ENCODE measurements around the gene KCNN1.

KCNN1 gene

GRCh38 chr19:18014197-18014596, 47.3 kb downstream of the KCNN1 start:
- Histone ChIP-seq H3K9me3 (ENCODE audit: insufficient read depth, low read depth, low read length) (no peaks in the 10 kb centered on the region), H2BK120ac (ENCODE audit: insufficient read depth, low read length, poor library complexity) (no peak overlapping the region), H3K14ac (ENCODE audit: low read length) (no peak overlapping the region), H3K18ac (ENCODE audit: low read length) (no peak overlapping the region), H3K27me3 (ENCODE audit: insufficient read depth, low read length) (no peaks in the 10 kb centered on the region), H4K12ac (ENCODE audit: low read depth, low read length) (no peak overlapping the region), H2AK5ac (ENCODE audit: low read length) (no peak overlapping the region), H3K36me3 (ENCODE audit: control insufficient read depth in 1 of 2, insufficient read depth in 2 of 2, low read length in 2 of 2) (peaks cover 0 to 6% of the 10 kb centered on the region in 2 experiments), H3K9ac (ENCODE audit: low read length) (no peak overlapping the region), H3K4me2 (ENCODE audit: low read length) (no peak overlapping the region), H3K27ac (ENCODE audit: low read depth, low read length) (no peak overlapping the region), H3K4me1 (ENCODE audit: control insufficient read depth in 1 of 2, insufficient read depth in 2 of 2, low read length in 2 of 2) (no peaks in the 10 kb centered on the region), H2AFZ (ENCODE audit: insufficient read depth, low read length, poor library complexity) (no peak overlapping the region), H3K4ac (ENCODE audit: low read depth, low read length) (no peak overlapping the region), H3K4me3 (ENCODE audit: low read depth, low read length) (no peak overlapping the region), H4K91ac (ENCODE audit: low read depth, low read length) (no peak overlapping the region), H4K8ac (ENCODE audit: low read depth, low read length) (no peak overlapping the region), H3K79me2 (ENCODE audit: control insufficient read depth, insufficient read depth, low read length, poor library complexity) (no peaks in the 10 kb centered on the region), H3K79me1 (ENCODE audit: low read length) (no peaks in the 10 kb centered on the region), H2BK5ac (ENCODE audit: low read depth, low read length, poor library complexity) (no peak overlapping the region), H2BK12ac (ENCODE audit: low read length) (no peak overlapping the region), H3K23ac (ENCODE audit: low read length) (no peak overlapping the region)
- DNase-seq: no peak
- no CpG with 5 or more reads among the region's 6 CpGs for WGBS (ENCODE audit: extremely low coverage, insufficient coverage, insufficient read length)

DNA sequence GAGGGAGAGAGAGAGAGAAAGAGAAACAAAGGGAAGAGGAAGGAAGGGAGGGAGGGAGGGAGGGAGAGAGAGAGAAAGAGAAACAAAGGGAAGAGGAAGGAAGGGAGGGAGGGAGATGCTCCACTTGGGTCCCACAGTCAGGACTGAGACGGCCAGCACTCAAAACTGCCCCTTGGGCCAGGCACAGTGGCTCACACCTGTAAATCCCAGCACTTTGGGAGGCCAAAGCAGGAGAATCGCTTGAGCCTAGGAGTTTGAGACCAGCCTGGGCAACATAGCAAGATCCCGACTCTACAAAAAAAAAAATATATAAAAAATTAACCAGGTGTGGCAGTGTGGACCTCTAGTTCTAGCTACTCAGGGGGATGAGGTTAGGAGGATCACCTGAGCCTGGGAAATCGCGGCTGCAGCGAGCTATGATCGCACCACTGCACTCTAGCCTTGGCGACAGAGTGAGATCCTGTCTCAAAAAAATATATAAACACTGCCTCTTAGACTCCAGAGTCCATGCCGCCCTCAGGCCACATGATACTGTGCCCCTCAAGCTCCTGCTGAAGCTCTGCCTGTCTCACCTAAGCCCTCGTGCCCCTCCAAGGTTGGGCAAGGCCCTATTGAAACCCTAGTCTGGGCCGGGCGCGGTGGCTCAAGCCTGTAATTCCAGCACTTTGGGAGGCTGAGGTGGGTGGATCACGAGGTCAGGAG, 49.5 kb downstream of the KCNN1 start:
- no peak overlapping the region for H2BK5ac ChIP-seq (ENCODE audit: low read depth, low read length, poor library complexity)
- H3K23ac ChIP-seq (ENCODE audit: low read length): no peak overlapping the region
- no peaks in the 10 kb centered on the region for H3K4me1 ChIP-seq (ENCODE audit: control insufficient read depth in 1 of 2, insufficient read depth in 2 of 2, low read length in 2 of 2)
- DNase-seq: no peak
- no peak overlapping the region for H4K91ac ChIP-seq (ENCODE audit: low read depth, low read length)
- no peak overlapping the region for H3K9ac ChIP-seq (ENCODE audit: low read length)
- peaks cover 3% of the 10 kb centered on the region for H3K9me3 ChIP-seq (ENCODE audit: insufficient read depth, low read depth, low read length)
- no peaks in the 10 kb centered on the region for H3K27me3 ChIP-seq (ENCODE audit: insufficient read depth, low read length)
- no peaks in the 10 kb centered on the region for H3K36me3 ChIP-seq (ENCODE audit: control insufficient read depth in 1 of 2, insufficient read depth in 2 of 2, low read length in 2 of 2)
- no peak overlapping the region for H4K8ac ChIP-seq (ENCODE audit: low read depth, low read length)
- no peak overlapping the region for H3K14ac ChIP-seq (ENCODE audit: low read length)
- no peak overlapping the region for H3K27ac ChIP-seq (ENCODE audit: low read depth, low read length)
- no peak overlapping the region for H2AK5ac ChIP-seq (ENCODE audit: low read length)
- no peak overlapping the region for H2BK12ac ChIP-seq (ENCODE audit: low read length)
- H3K4ac ChIP-seq (ENCODE audit: low read depth, low read length): no peak overlapping the region
- H3K79me1 ChIP-seq (ENCODE audit: low read length): no peaks in the 10 kb centered on the region
- no peak overlapping the region for H2AFZ ChIP-seq (ENCODE audit: insufficient read depth, low read length, poor library complexity)
- no peak overlapping the region for H4K12ac ChIP-seq (ENCODE audit: low read depth, low read length)
- H3K79me2 ChIP-seq (ENCODE audit: control insufficient read depth, insufficient read depth, low read length, poor library complexity): no peaks in the 10 kb centered on the region
- no peak overlapping the region for H3K18ac ChIP-seq (ENCODE audit: low read length)
- no peak overlapping the region for H3K4me3 ChIP-seq (ENCODE audit: low read depth, low read length)
- H2BK120ac ChIP-seq (ENCODE audit: insufficient read depth, low read length, poor library complexity): no peak overlapping the region
- no CpG with 5 or more reads among the region's 14 CpGs for WGBS (ENCODE audit: extremely low coverage, insufficient coverage, insufficient read length)
- H3K4me2 ChIP-seq (ENCODE audit: low read length): no peak overlapping the region

DNA sequence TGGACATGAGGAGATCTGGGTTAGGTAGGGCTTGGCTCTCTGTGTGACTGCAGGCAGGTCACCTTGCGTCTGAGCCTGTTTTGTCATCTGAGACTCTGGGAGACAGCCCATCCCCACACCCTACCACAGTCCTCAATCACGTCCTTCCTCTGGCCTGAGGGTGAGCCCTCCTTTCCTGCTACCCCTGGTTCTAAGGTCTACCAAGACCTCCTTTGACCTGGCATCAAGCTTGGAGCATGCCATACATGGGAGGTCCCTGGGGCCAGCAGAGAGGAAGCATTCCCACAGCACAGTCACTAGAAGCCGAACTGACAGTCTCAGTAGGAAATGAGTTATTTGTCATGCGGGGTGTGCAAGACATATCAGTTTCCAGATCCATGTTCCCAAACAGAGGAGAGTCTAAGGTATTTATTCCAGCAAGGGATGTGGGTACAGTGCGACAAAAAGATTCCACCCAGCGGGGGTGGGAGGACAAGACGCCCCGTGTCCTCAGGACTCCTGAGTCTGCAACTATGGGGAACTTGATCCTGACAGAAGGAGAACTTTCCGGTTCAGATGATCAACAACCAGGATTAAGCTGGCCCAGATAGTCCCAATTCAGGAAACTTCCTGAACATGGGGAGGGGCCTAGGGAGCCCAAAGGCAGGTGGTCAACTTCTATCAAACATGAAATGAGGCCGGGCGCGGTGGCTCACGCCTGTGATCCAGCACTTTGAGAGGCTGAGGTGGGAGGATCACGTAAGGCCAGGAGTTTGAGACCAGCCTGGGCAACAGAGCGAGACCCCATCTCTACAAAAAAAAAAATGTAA, 50.6 kb downstream of the KCNN1 start:
- Histone ChIP-seq H3K27ac (ENCODE audit: low read depth, low read length) (no peak overlapping the region), H4K12ac (ENCODE audit: low read depth, low read length) (no peak overlapping the region), H3K79me1 (ENCODE audit: low read length) (no peaks in the 10 kb centered on the region), H3K4me3 (ENCODE audit: low read depth, low read length) (no peak overlapping the region), H2BK12ac (ENCODE audit: low read length) (no peak overlapping the region), H2BK120ac (ENCODE audit: insufficient read depth, low read length, poor library complexity) (no peak overlapping the region), H3K4me1 (ENCODE audit: control insufficient read depth in 1 of 2, insufficient read depth in 2 of 2, low read length in 2 of 2) (no peaks in the 10 kb centered on the region), H2AFZ (ENCODE audit: insufficient read depth, low read length, poor library complexity) (no peak overlapping the region), H3K27me3 (ENCODE audit: insufficient read depth, low read length) (no peaks in the 10 kb centered on the region), H3K4ac (ENCODE audit: low read depth, low read length) (no peak overlapping the region), H3K79me2 (ENCODE audit: control insufficient read depth, insufficient read depth, low read length, poor library complexity) (no peaks in the 10 kb centered on the region), H3K4me2 (ENCODE audit: low read length) (no peak overlapping the region), H3K23ac (ENCODE audit: low read length) (no peak overlapping the region), H3K18ac (ENCODE audit: low read length) (no peak overlapping the region), H3K36me3 (ENCODE audit: control insufficient read depth in 1 of 2, insufficient read depth in 2 of 2, low read length in 2 of 2) (no peaks in the 10 kb centered on the region), H2AK5ac (ENCODE audit: low read length) (no peak overlapping the region), H3K9ac (ENCODE audit: low read length) (no peak overlapping the region), H3K14ac (ENCODE audit: low read length) (no peak overlapping the region), H3K9me3 (ENCODE audit: insufficient read depth, low read depth, low read length) (peaks cover 3% of the 10 kb centered on the region), H4K91ac (ENCODE audit: low read depth, low read length) (no peak overlapping the region), H4K8ac (ENCODE audit: low read depth, low read length) (no peak overlapping the region), H2BK5ac (ENCODE audit: low read depth, low read length, poor library complexity) (no peak overlapping the region)
- DNase-seq: no peak
- no CpG with 5 or more reads among the region's 15 CpGs for WGBS (ENCODE audit: extremely low coverage, insufficient coverage, insufficient read length)

DNA sequence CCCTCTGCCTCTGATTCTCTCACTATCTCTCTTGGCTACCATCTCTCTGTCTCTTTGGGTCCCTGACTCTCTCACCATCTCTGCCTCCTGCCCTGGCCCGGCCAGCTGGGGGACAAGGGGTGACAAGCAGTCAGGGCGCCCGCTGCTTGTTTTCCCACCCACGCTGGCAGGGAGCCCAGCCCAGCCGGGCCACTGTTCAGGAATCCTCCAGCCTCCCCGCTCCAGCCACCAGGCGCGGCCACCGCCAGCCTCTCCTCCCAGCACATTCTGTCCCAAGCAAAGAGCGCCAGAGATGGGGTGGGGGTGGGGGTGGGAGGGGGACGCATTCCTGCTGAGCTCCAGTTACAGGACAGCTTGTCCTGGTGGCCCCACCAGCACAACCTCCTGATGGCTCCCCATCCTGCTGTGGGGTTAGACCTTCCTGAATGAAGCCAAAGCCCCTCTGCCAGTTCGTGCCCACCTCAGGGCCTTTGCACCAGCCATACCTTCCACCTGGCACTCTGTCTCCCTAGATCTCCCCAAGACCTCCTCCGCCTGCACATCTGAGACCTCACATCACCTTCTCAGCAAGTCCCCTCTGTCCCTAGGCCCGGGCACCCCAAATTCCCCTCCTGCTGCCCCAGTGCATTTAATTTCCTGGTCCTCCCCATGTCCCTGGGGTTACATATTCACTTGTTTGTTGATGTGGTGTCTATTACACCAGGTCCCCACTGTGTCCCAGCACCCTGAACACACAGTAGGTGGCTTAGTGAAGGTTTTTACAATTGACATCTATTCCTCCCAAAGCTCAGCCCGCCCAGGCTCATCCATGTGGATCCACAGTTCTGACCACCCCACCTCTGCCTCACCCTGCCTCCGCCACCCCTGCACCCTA, 53.5 kb downstream of the KCNN1 start:
- H3K23ac ChIP-seq (ENCODE audit: low read length): no peak overlapping the region
- no CpG with 5 or more reads among the region's 16 CpGs for WGBS (ENCODE audit: extremely low coverage, insufficient coverage, insufficient read length)
- no peak overlapping the region for H4K91ac ChIP-seq (ENCODE audit: low read depth, low read length)
- no peak overlapping the region for H2AK5ac ChIP-seq (ENCODE audit: low read length)
- no peak overlapping the region for H3K4me2 ChIP-seq (ENCODE audit: low read length)
- no peaks in the 10 kb centered on the region for H3K36me3 ChIP-seq (ENCODE audit: control insufficient read depth in 1 of 2, insufficient read depth in 2 of 2, low read length in 2 of 2)
- no peak overlapping the region for H4K12ac ChIP-seq (ENCODE audit: low read depth, low read length)
- no peak overlapping the region for H3K27ac ChIP-seq (ENCODE audit: low read depth, low read length)
- no peak overlapping the region for H3K14ac ChIP-seq (ENCODE audit: low read length)
- H3K4ac ChIP-seq (ENCODE audit: low read depth, low read length): no peak overlapping the region
- no peaks in the 10 kb centered on the region for H3K79me2 ChIP-seq (ENCODE audit: control insufficient read depth, insufficient read depth, low read length, poor library complexity)
- no peaks in the 10 kb centered on the region for H3K79me1 ChIP-seq (ENCODE audit: low read length)
- H2BK12ac ChIP-seq (ENCODE audit: low read length): no peak overlapping the region
- no peak overlapping the region for H2AFZ ChIP-seq (ENCODE audit: insufficient read depth, low read length, poor library complexity)
- H3K9me3 ChIP-seq (ENCODE audit: insufficient read depth, low read depth, low read length): peaks cover 3% of the 10 kb centered on the region
- no peak overlapping the region for H2BK120ac ChIP-seq (ENCODE audit: insufficient read depth, low read length, poor library complexity)
- no peak overlapping the region for H3K18ac ChIP-seq (ENCODE audit: low read length)
- no peak overlapping the region for H3K4me3 ChIP-seq (ENCODE audit: low read depth, low read length)
- H2BK5ac ChIP-seq (ENCODE audit: low read depth, low read length, poor library complexity): no peak overlapping the region
- no peak overlapping the region for H4K8ac ChIP-seq (ENCODE audit: low read depth, low read length)
- H3K9ac ChIP-seq (ENCODE audit: low read length): no peak overlapping the region
- DNase-seq: no peak
- no peaks in the 10 kb centered on the region for H3K4me1 ChIP-seq (ENCODE audit: control insufficient read depth in 1 of 2, insufficient read depth in 2 of 2, low read length in 2 of 2)
- H3K27me3 ChIP-seq (ENCODE audit: insufficient read depth, low read length): no peaks in the 10 kb centered on the region

All from trophoblast cell (in vitro differentiated cells and primary cell).